Thymus (tissue), 11 donors: ENCODE results near the gene RYR1. TPM values are rescaled to one million over a fixed set of nuclear protein-coding genes. Genes with fewer than 3 reads are reported as not detected.

Experiments used
- DNase-seq, 9 donors: peaks; one replicate each; pipeline ENCODE4 v3.0.0-alpha.2; 2013; ENCODE audit warnings: low spot score in 9 of 9, low read depth in 6 of 9, missing footprints in 1 of 9
- H3K27ac ChIP-seq, 2 donors: one replicate each; pipeline ENCODE4 v1.5.1; 2013; ENCODE audit warnings: control low read depth in 1 of 2, low read depth in 1 of 2, low read length in 1 of 2, mild to moderate bottlenecking in 1 of 2, moderate library complexity in 1 of 2
- H3K27me3 ChIP-seq, 2 donors: one replicate each; pipeline ENCODE4 v1.5.1; 2013; ENCODE audit warnings: low read length in 1 of 2; ENCODE audit not compliant: control insufficient read depth in 2 of 2, insufficient read depth in 1 of 2
- H3K36me3 ChIP-seq, 2 donors: one replicate each; pipeline ENCODE4 v1.5.1; 2013; ENCODE audit warnings: low read length in 1 of 2, mild to moderate bottlenecking in 1 of 2, moderate library complexity in 1 of 2; ENCODE audit not compliant: control insufficient read depth in 2 of 2, insufficient read depth in 2 of 2
- H3K4me1 ChIP-seq, 2 donors: one replicate each; pipeline ENCODE4 v1.5.1; 2013; ENCODE audit warnings: low read length in 2 of 2; ENCODE audit not compliant: control insufficient read depth in 2 of 2, insufficient read depth in 2 of 2
- H3K4me3 ChIP-seq, 2 donors: one replicate each; pipeline ENCODE4 v1.5.1; 2013; ENCODE audit warnings: low read length in 2 of 2, control low read depth in 1 of 2, mild to moderate bottlenecking in 1 of 2
- H3K9me3 ChIP-seq, 2 donors: one replicate each; pipeline ENCODE4 v1.5.1; 2013; ENCODE audit warnings: low read length in 1 of 2, mild to moderate bottlenecking in 1 of 2; ENCODE audit not compliant: control insufficient read depth in 2 of 2, insufficient read depth in 1 of 2
- WGBS: extraction: QIAGEN DNeasy Blood & Tissue Kit; methylation state at CpG from one replicate; pipeline ENCODE4 v1.1.7; 2013; 5-methylcytosine and 5-hydroxymethylcytosine counted together
- polyA plus RNA-seq: library from polyadenylated mRNA; stranded (reverse); fragments of 200-250 nt; gene quantifications from one replicate; pipeline ENCODE4 v1.2.3, GENCODE V29; 2013
- total RNA-seq: library from RNA; stranded (reverse); fragments of 120-200 nt; gene quantifications from one replicate; pipeline ENCODE4 v1.2.4, GENCODE V29; 2013
- donor health status: healthy.

Gene RYR1
- total and polyA plus RNA-seq, 2 donors = 1.1 to 1.8 TPM

DNA sequence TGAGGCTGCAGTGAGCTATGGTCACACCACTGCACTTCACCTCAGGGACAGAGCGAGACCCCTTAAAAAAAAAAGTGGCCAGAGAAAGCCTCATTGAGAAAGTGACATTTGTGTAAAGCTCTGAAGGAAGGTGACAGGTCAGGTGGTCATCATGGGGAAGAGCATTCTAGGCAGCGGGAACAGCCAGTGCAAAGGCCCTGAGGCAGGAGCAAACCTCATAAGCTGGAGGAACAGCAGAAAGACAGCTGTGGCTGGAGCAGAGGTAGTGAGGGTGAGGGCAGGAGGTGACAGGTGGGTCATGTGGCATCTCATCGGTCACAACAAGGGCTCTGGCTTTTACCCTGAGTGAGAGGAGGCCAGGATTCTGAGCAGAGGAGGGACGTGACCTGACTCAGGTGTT, 64.4 kb downstream of the RYR1 start:
- no peaks in the 10 kb centered on the region for H3K4me1 ChIP-seq
- no peaks in the 10 kb centered on the region for H3K27me3 ChIP-seq
- DNase-seq = no peak
- H3K36me3 ChIP-seq = no peaks in the 10 kb centered on the region
- 95% methylated on average over 4 of the region's 4 CpGs for WGBS
- H3K9me3 ChIP-seq = no peaks in the 10 kb centered on the region
- no peak overlapping the region for H3K27ac ChIP-seq
- no peak overlapping the region for H3K4me3 ChIP-seq

DNA sequence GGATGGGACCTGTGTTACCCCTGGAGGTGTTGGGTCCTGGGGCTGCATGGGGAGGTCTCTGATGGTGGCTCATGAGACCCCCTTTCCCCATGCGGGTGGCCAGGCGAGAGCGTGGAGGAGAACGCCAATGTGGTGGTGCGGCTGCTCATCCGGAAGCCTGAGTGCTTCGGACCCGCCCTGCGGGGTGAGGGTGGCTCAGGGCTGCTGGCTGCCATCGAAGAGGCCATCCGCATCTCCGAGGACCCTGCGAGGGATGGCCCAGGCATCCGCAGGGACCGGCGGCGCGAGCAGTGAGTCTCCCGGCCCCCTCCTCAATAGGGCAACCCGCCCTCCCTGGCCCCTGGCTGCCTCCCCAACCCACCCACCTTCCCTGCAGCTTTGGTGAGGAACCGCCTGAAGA, 66.0 kb downstream of the RYR1 start:
- no peaks in the 10 kb centered on the region for H3K9me3 ChIP-seq
- H3K27me3 ChIP-seq = no peaks in the 10 kb centered on the region
- H3K4me3 ChIP-seq = no peak overlapping the region
- 96% methylated on average over 21 of the region's 21 CpGs for WGBS
- no peak overlapping the region for H3K27ac ChIP-seq
- DNase-seq = no peak
- H3K36me3 ChIP-seq = no peaks in the 10 kb centered on the region
- no peaks in the 10 kb centered on the region for H3K4me1 ChIP-seq

DNA sequence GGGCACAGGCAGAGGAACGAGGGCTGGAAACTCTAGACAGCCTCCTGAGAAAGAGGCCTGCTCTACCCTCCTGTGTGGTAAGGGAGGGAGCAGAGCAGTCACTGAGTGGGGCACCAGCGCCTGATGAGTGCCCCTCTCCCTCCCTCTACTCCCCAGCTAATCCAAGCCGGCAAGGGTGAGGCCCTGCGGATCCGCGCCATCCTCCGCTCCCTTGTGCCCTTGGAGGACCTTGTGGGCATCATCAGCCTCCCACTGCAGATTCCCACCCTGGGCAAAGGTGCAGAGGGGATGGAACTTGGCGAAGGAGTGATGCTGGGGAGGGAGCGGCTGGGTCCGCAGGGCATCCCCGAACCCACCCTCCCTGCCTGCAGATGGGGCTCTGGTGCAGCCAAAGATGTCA, 67.0 kb downstream of the RYR1 start:
- Histone ChIP-seq H3K36me3 (no peaks in the 10 kb centered on the region), H3K27me3 (no peaks in the 10 kb centered on the region), H3K4me1 (no peaks in the 10 kb centered on the region), H3K4me3 (no peak overlapping the region), H3K9me3 (no peaks in the 10 kb centered on the region), H3K27ac (no peak overlapping the region)
- DNase-seq = no peak
- WGBS = 94% methylated on average over 11 of the region's 11 CpGs

DNA sequence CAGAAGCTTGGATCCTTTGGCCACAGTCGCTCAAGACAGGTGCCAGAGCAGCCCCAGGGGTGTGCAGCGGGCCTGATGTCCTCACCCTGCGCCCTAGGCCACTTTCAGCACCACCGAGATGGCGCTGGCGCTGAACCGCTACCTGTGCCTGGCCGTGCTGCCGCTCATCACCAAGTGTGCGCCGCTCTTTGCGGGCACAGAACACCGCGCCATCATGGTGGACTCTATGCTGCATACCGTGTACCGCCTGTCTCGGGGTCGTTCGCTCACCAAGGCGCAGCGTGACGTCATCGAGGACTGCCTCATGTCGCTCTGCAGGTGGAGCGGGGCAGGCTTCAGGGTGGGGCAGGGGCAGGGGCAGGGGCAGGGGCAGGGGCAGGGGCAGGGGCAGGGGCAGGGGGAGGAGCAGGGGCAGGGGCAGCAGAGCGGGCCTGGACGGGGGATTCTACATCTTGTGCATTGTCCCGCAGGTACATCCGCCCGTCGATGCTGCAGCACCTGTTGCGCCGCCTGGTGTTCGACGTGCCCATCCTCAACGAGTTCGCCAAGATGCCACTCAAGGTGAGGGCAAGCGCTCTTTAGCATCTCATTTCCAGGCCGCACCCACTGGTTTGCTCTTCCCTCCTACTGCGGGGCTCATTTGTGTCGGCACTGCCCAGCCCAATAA, 69.1 kb downstream of the RYR1 start:
- no peaks in the 10 kb centered on the region for H3K4me1 ChIP-seq
- no peaks in the 10 kb centered on the region for H3K9me3 ChIP-seq
- peaks cover 0 to 6% of the 10 kb centered on the region in 2 donors for H3K27me3 ChIP-seq
- DNase-seq = no peak
- H3K27ac ChIP-seq = no peak overlapping the region
- no peaks in the 10 kb centered on the region for H3K36me3 ChIP-seq
- 97% methylated on average over 41 of the region's 41 CpGs for WGBS
- no peak overlapping the region for H3K4me3 ChIP-seq

DNA sequence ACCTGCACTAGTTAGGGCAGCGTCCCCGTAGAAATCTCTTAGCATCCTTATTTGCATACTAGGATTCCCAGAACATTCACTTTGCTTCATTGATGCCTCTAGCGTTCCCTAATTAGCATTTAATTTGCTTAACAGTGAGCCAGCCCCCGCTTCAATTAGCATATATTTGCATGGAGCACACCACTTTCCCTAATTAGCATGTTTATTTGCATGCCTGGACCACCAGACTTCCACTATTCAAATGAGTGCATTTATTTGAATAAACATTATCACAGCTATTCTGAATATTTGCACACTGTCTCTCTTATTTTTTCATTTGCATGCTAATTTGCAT, 69.6 kb downstream of the RYR1 start:
- H3K36me3 ChIP-seq = no peaks in the 10 kb centered on the region
- no peaks in the 10 kb centered on the region for H3K9me3 ChIP-seq
- DNase-seq = no peak
- 86% methylated on average over 4 of the region's 4 CpGs for WGBS
- no peak overlapping the region for H3K27ac ChIP-seq
- H3K4me3 ChIP-seq = no peak overlapping the region
- no peaks in the 10 kb centered on the region for H3K4me1 ChIP-seq
- H3K27me3 ChIP-seq = peaks cover 0 to 6% of the 10 kb centered on the region in 2 donors

DNA sequence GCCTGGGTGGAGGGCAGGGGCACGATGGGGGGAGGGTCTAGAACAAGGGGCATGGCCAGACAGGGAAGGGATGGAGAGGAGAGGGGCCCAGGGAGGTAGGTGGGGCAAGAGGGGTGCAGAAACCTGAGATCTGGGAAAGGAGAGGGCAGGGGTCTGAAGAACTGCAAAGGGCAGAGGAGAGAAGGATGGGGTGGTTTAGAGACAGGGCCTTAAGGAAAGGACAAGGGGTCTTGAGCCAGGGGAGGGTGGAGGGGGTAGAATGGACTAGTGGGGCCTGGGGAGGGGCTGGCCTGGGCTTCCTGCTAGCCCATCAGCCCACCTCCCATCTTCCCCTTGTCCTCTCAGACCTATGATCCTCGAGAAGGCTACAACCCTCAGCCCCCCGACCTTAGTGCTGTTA, 72.5 kb downstream of the RYR1 start:
- H3K4me1 ChIP-seq = no peaks in the 10 kb centered on the region
- no peak overlapping the region for H3K4me3 ChIP-seq
- no peak for DNase-seq
- no peaks in the 10 kb centered on the region for H3K9me3 ChIP-seq
- WGBS = 78% methylated on average over 3 of the region's 3 CpGs
- no peak overlapping the region for H3K27ac ChIP-seq
- H3K27me3 ChIP-seq = peaks cover 0 to 6% of the 10 kb centered on the region in 2 donors
- no peaks in the 10 kb centered on the region for H3K36me3 ChIP-seq

DNA sequence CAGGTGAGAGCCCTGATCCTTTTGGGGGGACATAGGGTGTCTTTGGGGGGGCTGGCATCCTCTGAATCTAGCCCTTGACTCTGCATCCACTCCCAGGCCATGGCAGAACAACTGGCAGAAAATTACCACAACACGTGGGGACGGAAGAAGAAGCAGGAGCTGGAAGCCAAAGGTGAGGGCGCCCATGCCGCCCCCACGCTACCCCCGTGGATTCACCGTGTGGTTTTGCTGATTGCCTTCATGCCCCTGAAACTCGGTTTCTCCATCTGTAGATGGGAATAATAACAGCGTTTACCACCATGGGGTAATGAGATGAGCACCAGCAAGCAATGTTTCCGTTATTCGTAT, 72.9 kb downstream of the RYR1 start:
- Histone ChIP-seq H3K27me3 (peaks cover 0 to 6% of the 10 kb centered on the region in 2 donors), H3K9me3 (no peaks in the 10 kb centered on the region), H3K4me1 (no peaks in the 10 kb centered on the region), H3K36me3 (no peaks in the 10 kb centered on the region), H3K27ac (no peak overlapping the region), H3K4me3 (no peak overlapping the region)
- no peak for DNase-seq
- 93% methylated on average over 11 of the region's 11 CpGs for WGBS

DNA sequence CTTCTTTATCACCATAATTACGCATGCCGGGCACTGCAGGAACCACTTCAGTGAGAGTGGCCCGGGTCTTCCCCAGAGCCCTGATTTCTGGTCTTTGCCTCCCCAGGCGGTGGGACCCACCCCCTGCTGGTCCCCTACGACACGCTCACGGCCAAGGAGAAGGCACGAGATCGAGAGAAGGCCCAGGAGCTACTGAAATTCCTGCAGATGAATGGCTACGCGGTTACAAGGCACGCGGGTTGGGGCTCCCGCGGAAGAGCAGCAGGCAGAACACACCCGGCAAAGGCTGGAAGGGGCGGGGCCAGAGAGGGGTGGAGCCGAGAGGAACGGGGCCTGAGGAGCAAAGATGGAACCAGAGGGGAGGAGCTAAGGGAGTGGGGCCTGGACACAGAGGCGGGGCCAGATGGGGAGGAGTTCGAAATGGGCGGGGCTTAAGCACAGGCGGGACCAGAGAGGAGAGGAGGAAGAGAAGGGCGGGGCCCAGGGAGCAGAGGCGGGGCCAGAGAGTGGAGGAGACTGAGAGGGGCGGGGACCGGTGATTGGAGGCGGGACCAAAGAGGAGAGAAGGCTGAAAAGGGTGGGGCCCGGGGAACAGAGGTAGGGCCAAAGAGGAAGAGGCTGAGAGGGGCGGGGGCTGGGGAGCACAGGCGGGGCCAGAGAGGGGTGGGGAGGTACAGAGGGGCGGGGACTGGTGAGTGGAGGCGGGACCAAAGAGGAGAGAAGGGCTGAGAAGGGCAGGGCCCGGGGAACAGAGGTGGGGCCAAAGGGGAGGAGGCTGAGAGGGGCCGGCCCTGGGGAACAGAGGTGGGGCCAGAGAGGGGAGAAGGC, 73.4 kb downstream of the RYR1 start:
- H3K27me3 ChIP-seq = peaks cover 0 to 6% of the 10 kb centered on the region in 2 donors
- WGBS = 35% methylated on average over 35 of the region's 35 CpGs
- no peak overlapping the region for H3K27ac ChIP-seq
- DNase-seq = peak in 6 of 9 donors; percentile 4 to 64 (median 21)
- H3K4me3 ChIP-seq = no peak overlapping the region
- no peaks in the 10 kb centered on the region for H3K4me1 ChIP-seq
- H3K36me3 ChIP-seq = no peaks in the 10 kb centered on the region
- no peaks in the 10 kb centered on the region for H3K9me3 ChIP-seq

DNA sequence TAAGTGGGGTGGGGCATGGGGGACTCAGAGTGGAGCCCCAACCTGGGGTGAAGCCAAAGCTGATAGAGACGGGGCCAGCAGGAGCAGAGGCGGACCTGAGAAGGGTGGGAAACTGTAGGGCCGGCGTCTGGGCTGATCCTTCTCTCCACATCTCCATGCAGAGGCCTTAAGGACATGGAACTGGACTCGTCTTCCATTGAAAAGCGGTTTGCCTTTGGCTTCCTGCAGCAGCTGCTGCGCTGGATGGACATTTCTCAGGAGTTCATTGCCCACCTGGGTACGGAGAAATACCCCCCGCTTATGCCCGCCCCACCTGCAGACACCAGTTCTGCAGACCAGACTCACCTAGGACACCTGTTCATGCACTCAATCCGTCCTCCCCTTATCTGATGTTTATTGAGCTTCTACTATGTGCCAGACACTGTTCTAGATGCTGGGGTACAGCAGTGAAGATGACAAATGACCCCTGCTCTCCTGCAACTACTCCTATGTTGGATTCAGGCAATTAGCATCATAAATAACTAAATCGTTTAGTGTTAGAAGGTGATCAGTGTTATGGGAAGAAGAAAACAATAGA, 74.1 kb downstream of the RYR1 start:
- no peak overlapping the region for H3K27ac ChIP-seq
- H3K9me3 ChIP-seq = no peaks in the 10 kb centered on the region
- H3K27me3 ChIP-seq = peaks cover 0 to 6% of the 10 kb centered on the region in 2 donors
- no peak for DNase-seq
- no peak overlapping the region for H3K4me3 ChIP-seq
- no peaks in the 10 kb centered on the region for H3K4me1 ChIP-seq
- no peaks in the 10 kb centered on the region for H3K36me3 ChIP-seq
- WGBS = 86% methylated on average over 12 of the region's 12 CpGs
